ENCODE results near the gene LRRC17.

Gene LRRC17, protein sequence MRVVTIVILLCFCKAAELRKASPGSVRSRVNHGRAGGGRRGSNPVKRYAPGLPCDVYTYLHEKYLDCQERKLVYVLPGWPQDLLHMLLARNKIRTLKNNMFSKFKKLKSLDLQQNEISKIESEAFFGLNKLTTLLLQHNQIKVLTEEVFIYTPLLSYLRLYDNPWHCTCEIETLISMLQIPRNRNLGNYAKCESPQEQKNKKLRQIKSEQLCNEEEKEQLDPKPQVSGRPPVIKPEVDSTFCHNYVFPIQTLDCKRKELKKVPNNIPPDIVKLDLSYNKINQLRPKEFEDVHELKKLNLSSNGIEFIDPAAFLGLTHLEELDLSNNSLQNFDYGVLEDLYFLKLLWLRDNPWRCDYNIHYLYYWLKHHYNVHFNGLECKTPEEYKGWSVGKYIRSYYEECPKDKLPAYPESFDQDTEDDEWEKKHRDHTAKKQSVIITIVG

DNA sequence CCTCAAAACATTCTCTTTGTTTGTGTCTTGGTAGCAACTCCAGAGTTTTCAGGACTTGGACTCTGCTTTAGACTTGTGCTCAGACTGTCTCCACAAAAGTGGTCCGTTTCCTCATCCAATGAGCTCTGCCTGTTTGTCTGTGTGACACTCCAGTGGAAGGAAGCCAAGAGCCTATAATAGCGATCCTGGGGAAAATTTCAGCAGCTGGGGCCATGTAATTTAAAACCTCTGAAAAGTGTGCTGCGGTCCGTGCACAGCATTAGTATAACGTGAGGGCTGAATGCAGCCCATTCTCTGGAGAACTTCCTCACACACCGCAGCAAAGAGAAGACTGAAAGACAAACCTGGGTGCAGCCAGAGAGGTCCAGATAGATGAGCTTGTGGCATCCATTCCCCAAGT, at the start of gene LRRC17:
LRRC17 (plus strand) TSS at position 259 of the 400 bp plus-strand sequence. CDS start 20,914 bp downstream, outside the sequence.
- H3K4me1 ChIP-seq, result no peaks in the 10 kb centered on the region
- H3K27me3 ChIP-seq (ENCODE audit: control insufficient read depth, insufficient read depth, low read length), result no peaks in the 10 kb centered on the region
- no peaks in the 10 kb centered on the region for H3K9me3 ChIP-seq (ENCODE audit: control insufficient read depth, low read length)
- H3K4me2 ChIP-seq (ENCODE audit: low read length), result peak within 1 kb of the TSS; percentile 32
- H3K79me2 ChIP-seq, result no peaks in the 10 kb centered on the region
- TF ChIP-seq, protein P1, sequence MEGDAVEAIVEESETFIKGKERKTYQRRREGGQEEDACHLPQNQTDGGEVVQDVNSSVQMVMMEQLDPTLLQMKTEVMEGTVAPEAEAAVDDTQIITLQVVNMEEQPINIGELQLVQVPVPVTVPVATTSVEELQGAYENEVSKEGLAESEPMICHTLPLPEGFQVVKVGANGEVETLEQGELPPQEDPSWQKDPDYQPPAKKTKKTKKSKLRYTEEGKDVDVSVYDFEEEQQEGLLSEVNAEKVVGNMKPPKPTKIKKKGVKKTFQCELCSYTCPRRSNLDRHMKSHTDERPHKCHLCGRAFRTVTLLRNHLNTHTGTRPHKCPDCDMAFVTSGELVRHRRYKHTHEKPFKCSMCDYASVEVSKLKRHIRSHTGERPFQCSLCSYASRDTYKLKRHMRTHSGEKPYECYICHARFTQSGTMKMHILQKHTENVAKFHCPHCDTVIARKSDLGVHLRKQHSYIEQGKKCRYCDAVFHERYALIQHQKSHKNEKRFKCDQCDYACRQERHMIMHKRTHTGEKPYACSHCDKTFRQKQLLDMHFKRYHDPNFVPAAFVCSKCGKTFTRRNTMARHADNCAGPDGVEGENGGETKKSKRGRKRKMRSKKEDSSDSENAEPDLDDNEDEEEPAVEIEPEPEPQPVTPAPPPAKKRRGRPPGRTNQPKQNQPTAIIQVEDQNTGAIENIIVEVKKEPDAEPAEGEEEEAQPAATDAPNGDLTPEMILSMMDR (IDR thresholded peaks at IDR 0.05), result no peak
- no peaks in the 10 kb centered on the region for H3K36me3 ChIP-seq (ENCODE audit: control insufficient read depth, insufficient read depth, low read length)
- no peak within 1 kb of the TSS for H3K9ac ChIP-seq
- peak within 1 kb of the TSS; percentile 29 for H3K4me3 ChIP-seq (ENCODE audit: low read depth, low read length)
- no peak within 1 kb of the TSS for H3K27ac ChIP-seq
- peak within 1 kb of the TSS; percentile 44 for H2AFZ ChIP-seq

DNA sequence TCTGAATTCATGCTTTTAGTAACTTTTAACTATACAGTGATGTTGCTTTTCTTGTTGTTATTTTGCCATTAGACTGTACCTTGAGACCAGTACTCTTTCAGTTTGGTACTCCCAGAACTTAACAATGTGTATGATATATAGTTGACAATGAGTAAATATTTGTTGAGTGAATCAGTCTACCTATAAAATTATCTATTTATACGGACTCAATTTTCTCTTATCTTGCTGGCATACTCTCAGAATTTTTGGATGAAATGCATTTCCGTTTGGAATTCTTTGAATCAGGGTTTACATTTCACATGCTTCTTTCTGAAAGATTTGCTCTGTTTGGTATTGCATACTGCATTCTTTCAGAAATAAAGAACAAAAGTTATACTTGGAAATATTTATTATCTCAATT, 47.8 kb upstream of the LRRC17 start:
- Histone ChIP-seq H3K4me1 (no peaks in the 10 kb centered on the region), H3K79me2 (no peaks in the 10 kb centered on the region), H2AFZ (no peak overlapping the region)

DNA sequence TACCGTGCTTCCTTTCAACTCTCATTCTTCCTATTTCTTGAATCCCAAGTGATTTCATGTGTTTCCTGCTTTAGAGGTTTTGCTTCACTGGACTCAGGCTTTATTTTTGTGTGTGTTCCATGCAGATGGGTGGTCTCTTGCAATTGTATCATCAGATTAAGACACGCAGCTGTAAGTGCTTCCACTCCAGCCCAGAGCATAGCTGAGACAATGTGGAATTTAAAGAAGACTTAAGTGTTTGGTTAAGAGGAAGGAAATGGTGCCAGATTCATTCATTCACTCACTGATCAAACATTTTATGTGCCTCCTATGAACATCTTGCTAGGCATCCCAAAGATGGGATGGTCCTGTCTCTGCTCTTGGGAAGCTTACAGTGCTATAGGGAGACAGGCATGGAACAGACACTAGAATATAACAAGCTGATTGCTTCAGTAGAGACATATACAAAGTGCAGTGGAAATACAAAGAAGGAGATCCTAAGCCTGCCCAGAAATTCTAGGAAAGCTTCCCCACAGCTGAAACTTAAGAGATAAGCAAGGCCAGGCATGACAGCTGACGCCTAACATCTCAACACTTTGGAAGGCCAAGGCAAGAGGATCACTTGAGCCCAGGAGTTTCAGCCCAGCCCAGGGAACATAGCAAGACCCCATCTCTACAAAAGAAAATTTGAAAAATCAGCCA, 46.1 kb upstream of the LRRC17 start:
- Histone ChIP-seq H3K4me2 (ENCODE audit: low read length) (no peak overlapping the region), H3K27me3 (ENCODE audit: control insufficient read depth, insufficient read depth, low read length) (no peaks in the 10 kb centered on the region), H3K9me3 (ENCODE audit: control insufficient read depth, low read length) (no peaks in the 10 kb centered on the region), H3K4me1 (no peaks in the 10 kb centered on the region), H3K27ac (no peak overlapping the region), H2AFZ (no peak overlapping the region), H3K79me2 (no peaks in the 10 kb centered on the region), H3K9ac (no peak overlapping the region), H3K36me3 (ENCODE audit: control insufficient read depth, insufficient read depth, low read length) (no peaks in the 10 kb centered on the region), H3K4me3 (ENCODE audit: low read depth, low read length) (no peak overlapping the region)
- TF ChIP-seq, protein P1 (IDR thresholded peaks at IDR 0.05), result no peak

More for the DNA sequence above, 47.8 kb upstream of the LRRC17 start:
- TF ChIP-seq, protein P1 (IDR thresholded peaks at IDR 0.05), result no peak
- H3K27me3 ChIP-seq (ENCODE audit: control insufficient read depth, insufficient read depth, low read length), result no peaks in the 10 kb centered on the region
- H3K9ac ChIP-seq, result no peak overlapping the region
- H3K4me2 ChIP-seq (ENCODE audit: low read length), result no peak overlapping the region
- H3K4me3 ChIP-seq (ENCODE audit: low read depth, low read length), result no peak overlapping the region
- no peaks in the 10 kb centered on the region for H3K9me3 ChIP-seq (ENCODE audit: control insufficient read depth, low read length)
- no peaks in the 10 kb centered on the region for H3K36me3 ChIP-seq (ENCODE audit: control insufficient read depth, insufficient read depth, low read length)
- H3K27ac ChIP-seq, result no peak overlapping the region

DNA sequence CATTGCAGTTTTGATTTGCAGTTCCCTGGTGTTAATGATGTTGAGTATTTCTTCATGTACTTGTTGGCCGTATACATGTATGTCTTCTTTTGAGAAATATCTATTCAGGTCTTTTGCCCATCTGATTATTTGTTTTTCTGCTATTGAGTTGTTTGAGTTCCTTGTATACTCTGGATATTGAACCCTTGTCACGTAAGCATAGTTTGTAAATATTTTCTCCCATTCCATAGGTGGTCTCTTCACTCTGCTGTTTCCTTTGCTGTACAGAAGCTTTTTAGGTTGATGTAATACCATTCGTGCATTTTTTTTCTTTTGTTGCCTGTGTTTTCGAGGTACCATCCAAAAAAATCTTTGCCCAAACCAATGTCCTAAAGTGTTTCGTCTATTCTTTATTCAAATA, 43.6 kb upstream of the LRRC17 start:
- H3K79me2 ChIP-seq, result no peaks in the 10 kb centered on the region
- H3K27ac ChIP-seq, result no peak overlapping the region
- H3K9me3 ChIP-seq (ENCODE audit: control insufficient read depth, low read length), result no peaks in the 10 kb centered on the region
- no peak overlapping the region for H3K9ac ChIP-seq
- no peak overlapping the region for H2AFZ ChIP-seq
- no peaks in the 10 kb centered on the region for H3K27me3 ChIP-seq (ENCODE audit: control insufficient read depth, insufficient read depth, low read length)
- H3K4me1 ChIP-seq, result no peaks in the 10 kb centered on the region
- H3K4me3 ChIP-seq (ENCODE audit: low read depth, low read length), result no peak overlapping the region
- H3K4me2 ChIP-seq (ENCODE audit: low read length), result no peak overlapping the region
- H3K36me3 ChIP-seq (ENCODE audit: control insufficient read depth, insufficient read depth, low read length), result no peaks in the 10 kb centered on the region
- TF ChIP-seq, protein P1 (IDR thresholded peaks at IDR 0.05), result no peak
